Measurements from ENCODE around the gene REL. TPM values are rescaled to one million over a fixed set of nuclear protein-coding genes. Genes with fewer than 3 reads are reported as not detected.

The REL gene
- total RNA-seq, 6 experiments from 2014 or later = 3.5 to 7.5 (median 5.0) TPM

DNA sequence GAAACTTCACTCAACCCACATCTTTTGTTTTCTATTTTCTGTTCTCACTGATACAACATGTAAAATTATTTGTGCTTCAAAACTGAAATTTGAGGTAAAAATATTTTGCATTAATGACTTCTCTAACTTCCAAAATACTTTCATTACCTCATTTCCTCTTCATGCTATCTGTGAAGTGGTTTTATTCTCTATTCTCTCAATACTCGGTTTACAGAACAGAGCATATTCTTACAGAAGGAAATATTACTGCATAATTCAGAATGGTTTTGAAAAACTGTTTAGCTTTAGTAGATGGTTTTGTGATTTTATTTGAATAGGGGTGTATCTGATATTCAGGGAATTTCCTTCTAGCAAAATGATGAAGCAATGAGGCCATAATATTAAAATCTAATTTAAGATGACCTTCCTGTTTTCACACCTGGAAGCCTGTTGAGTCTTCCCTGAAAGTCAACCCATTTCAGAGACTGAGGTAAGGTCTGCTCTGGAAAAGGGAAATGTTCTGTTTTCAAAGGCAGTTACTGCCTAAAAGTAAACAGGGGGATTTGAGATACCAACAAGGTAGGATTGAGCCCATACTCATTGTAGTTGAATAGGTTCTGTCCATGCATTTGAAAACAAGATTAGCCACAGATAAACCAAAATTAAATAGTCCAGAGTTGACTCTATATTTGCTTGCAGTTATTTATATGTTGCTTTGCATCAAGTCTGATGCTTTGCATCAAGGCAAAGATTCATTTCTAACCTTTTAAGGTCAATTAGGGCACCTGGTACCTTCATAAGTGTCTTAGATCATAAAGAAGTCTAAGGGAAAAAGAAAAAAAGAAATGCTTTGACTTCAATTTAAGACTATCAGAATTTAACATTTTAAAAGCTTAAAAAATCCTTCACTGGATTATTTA lies 85.4 kb downstream of the REL start:
- WGBS (ENCODE audit: insufficient coverage, low coverage, low lambda C conversion rate, missing lambda C conversion rate) = 68% methylated on average over 1 of the region's 1 CpG
- intact Hi-C loops (cut with DNase I) = no loop called here
- Histone ChIP-seq H3K9me3 (no peaks in the 10 kb centered on the region), H3K4me3 (no peak overlapping the region), H3K27me3 (no peaks in the 10 kb centered on the region), H3K27ac (no peak overlapping the region), H3K36me3 (no peaks in the 10 kb centered on the region), H3K4me1 (no peaks in the 10 kb centered on the region)
- no peak for ATAC-seq
- TF ChIP-seq, protein P1, sequence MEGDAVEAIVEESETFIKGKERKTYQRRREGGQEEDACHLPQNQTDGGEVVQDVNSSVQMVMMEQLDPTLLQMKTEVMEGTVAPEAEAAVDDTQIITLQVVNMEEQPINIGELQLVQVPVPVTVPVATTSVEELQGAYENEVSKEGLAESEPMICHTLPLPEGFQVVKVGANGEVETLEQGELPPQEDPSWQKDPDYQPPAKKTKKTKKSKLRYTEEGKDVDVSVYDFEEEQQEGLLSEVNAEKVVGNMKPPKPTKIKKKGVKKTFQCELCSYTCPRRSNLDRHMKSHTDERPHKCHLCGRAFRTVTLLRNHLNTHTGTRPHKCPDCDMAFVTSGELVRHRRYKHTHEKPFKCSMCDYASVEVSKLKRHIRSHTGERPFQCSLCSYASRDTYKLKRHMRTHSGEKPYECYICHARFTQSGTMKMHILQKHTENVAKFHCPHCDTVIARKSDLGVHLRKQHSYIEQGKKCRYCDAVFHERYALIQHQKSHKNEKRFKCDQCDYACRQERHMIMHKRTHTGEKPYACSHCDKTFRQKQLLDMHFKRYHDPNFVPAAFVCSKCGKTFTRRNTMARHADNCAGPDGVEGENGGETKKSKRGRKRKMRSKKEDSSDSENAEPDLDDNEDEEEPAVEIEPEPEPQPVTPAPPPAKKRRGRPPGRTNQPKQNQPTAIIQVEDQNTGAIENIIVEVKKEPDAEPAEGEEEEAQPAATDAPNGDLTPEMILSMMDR (IDR thresholded peaks at IDR 0.05) = no peak
- TF ChIP-seq POLR2A (IDR thresholded peaks at IDR 0.05) = no peak
- no peak for DNase-seq

DNA sequence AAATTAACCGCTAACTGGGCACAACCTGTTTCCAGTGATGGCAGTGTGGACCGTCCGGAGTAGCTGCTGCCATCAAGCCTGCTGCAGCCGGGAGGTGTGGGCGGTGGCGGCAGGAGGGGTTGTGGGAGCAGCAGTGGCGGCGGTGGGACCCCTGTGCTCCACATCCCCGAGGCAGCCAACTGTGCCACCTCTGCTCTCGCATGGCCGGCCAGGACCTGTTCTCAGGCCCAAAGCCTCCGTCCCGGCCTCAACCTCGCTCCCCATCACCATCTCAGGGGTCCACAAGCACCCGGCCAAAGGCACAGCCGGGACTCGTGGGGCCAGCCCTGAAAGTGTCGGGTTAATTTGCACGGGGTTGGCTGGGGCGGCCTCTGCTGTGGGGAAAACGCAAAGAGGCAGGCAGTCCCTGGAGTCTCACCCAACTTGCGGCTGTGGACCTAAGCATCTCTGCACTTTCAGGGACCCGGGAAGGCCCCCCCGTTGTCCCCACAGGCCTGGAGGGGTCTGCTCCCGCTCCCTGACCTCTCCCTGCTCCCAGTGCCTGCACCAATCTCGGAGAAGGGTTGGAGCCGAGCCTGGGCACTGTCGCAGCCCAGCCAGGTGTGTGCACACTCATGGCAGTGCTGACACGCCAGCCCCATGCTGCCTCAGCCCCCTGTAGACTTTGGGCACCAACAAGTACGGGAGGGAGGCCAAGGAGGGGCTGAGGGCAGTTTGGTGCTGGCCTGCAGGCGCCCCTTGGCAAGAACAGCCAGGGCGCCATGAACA lies 91.7 kb downstream of the REL start:
- DNase-seq (no peak), ATAC-seq (peak in 1 of 4 donors; percentile 42)
- Histone ChIP-seq H3K27ac (no peak overlapping the region), H3K4me3 (no peak overlapping the region), H3K9me3 (no peaks in the 10 kb centered on the region), H3K4me1 (peaks cover 0 to 13% (median 0%) of the 10 kb centered on the region in 4 donors), H3K27me3 (no peaks in the 10 kb centered on the region), H3K36me3 (no peaks in the 10 kb centered on the region)
- intact Hi-C loops (cut with DNase I) = no loop called here
- no peak for TF ChIP-seq POLR2A (IDR thresholded peaks at IDR 0.05)
- TF ChIP-seq, protein P1 (IDR thresholded peaks at IDR 0.05) = no peak
- WGBS (ENCODE audit: insufficient coverage, low coverage, low lambda C conversion rate, missing lambda C conversion rate) = 100% methylated on average over 1 of the region's 32 CpGs

DNA sequence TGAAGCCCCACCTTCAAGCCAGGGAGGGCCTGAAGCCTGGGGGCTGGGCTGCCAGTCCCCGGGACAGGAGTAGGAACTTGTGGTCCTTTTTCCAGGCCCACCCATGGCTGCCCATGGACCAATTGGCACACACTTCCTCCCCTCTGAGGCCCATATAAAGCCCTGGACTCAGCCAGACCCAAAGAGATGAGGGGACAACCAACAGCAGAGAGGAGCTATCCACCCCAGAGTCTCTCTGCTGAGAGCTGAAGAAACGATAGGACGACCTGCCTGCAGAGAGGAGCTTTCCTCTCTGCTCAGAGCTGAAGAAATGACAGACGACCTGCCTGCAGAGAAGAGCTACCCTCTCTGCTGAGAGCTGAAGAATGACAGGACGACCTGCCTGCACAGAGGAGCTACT lies 92.3 kb downstream of the REL start:
- Histone ChIP-seq H3K36me3 (no peaks in the 10 kb centered on the region), H3K4me3 (no peak overlapping the region), H3K27me3 (no peaks in the 10 kb centered on the region), H3K27ac (no peak overlapping the region), H3K4me1 (peaks cover 0 to 13% (median 0%) of the 10 kb centered on the region in 4 donors), H3K9me3 (no peaks in the 10 kb centered on the region)
- intact Hi-C loops (cut with DNase I) = no loop called here
- no peak for ATAC-seq
- WGBS (ENCODE audit: insufficient coverage, low coverage, low lambda C conversion rate, missing lambda C conversion rate) = 65% methylated on average over 2 of the region's 5 CpGs
- TF ChIP-seq, protein P1 (IDR thresholded peaks at IDR 0.05) = no peak
- TF ChIP-seq POLR2A (IDR thresholded peaks at IDR 0.05) = no peak
- DNase-seq = no peak

DNA sequence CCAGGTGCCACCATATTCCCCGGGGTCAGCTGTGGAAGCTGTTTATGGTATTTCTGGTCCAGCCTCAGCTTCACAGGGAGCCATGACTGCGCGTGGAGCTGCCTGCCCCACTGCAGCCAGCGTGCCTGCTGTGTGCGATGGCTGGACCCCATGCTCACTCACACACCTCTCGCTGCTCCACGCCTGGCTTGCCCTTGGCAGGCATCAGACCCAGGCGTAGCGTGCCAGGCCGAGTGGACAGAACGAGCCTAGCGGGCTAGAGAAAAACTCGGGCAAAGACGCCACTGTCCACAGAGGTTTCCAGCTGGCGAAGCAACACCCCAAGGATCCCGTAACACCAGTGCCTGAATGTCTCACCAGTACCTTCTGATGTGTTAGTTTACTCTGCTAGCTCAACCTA lies 93.3 kb downstream of the REL start:
- ATAC-seq (no peak), DNase-seq (no peak)
- peaks cover 0 to 13% (median 0%) of the 10 kb centered on the region in 4 donors for H3K4me1 ChIP-seq
- TF ChIP-seq POLR2A (IDR thresholded peaks at IDR 0.05) = no peak
- TF ChIP-seq, protein P1 (IDR thresholded peaks at IDR 0.05) = no peak
- no peaks in the 10 kb centered on the region for H3K36me3 ChIP-seq
- H3K27ac ChIP-seq = no peak overlapping the region
- no CpG with 5 or more reads among the region's 16 CpGs for WGBS (ENCODE audit: insufficient coverage, low coverage, low lambda C conversion rate, missing lambda C conversion rate)
- no peaks in the 10 kb centered on the region for H3K27me3 ChIP-seq
- intact Hi-C loops (cut with DNase I) = no loop called here
- H3K9me3 ChIP-seq = no peaks in the 10 kb centered on the region
- no peak overlapping the region for H3K4me3 ChIP-seq

Small RNA genes within 50 kb of the gene (small RNA-seq; reads per million reads assigned to genes)
- gene RN7SL632P (0 to 0.13 reads per million in 2 experiments), gene RNU4-51P (0 reads per million in 2 experiments)

Other genes starting within 250 kb of the REL start
- 1 to 10 TPM; 3.6 to 5.9 (median 4.2) TPM for gene PAPOLG, start 125.3 kb upstream of the REL start, total RNA-seq
- 10 to 100 TPM; 23.0 to 34.3 (median 26.3) TPM for gene PEX13, start 136.1 kb downstream of the REL start, total RNA-seq
- 10 to 100 TPM in 5 of 6 experiments, 1 to 10 TPM in 1; 8.6 to 15.3 (median 13.1) TPM for gene PUS10, start 136.7 kb downstream of the REL start, total RNA-seq
- 1 to 10 TPM; 1.3 to 4.4 (median 1.9) TPM for gene SANBR, start 184.3 kb downstream of the REL start, total RNA-seq